ENCODE data around the gene CECR2.
A peak's percentile ranks its signal among the peaks of the same experiment; 100 is the strongest.

CECR2 gene

GRCh38 chr22:17368554-17369438 lies 464 bp upstream of the CECR2 start:
- DNase-seq: peak; percentile 37

- DNase-seq: no peak
Observed at GRCh38 chr22:17370026-17370765, 936 bp downstream of the CECR2 start.

GRCh38 chr22:17370766-17371432 lies 1.6 kb downstream of the CECR2 start:
- no peak for DNase-seq

GRCh38 chr22:17371448-17371847 lies 2.2 kb downstream of the CECR2 start:
- no peak for DNase-seq

GRCh38 chr22:17373855-17374254 lies 4.6 kb downstream of the CECR2 start:
- no peak for DNase-seq

GRCh38 chr22:17375914-17376614 lies 6.8 kb downstream of the CECR2 start:
- DNase-seq: no peak

- DNase-seq: no peak
Observed at GRCh38 chr22:17376950-17377349, 7.7 kb downstream of the CECR2 start.

GRCh38 chr22:17379944-17380343 lies 10.7 kb downstream of the CECR2 start:
- no peak for DNase-seq

GRCh38 chr22:17380359-17381087 lies 11.3 kb downstream of the CECR2 start:
- no peak for DNase-seq

GRCh38 chr22:17381192-17381913 lies 12.1 kb downstream of the CECR2 start:
- DNase-seq: no peak

GRCh38 chr22:17384612-17385330 lies 15.5 kb downstream of the CECR2 start:
- no peak for DNase-seq

GRCh38 chr22:17387356-17387755 lies 18.1 kb downstream of the CECR2 start:
- no peak for DNase-seq

GRCh38 chr22:17388235-17388634 lies 19.0 kb downstream of the CECR2 start:
- DNase-seq: no peak

GRCh38 chr22:17390087-17390486 lies 20.8 kb downstream of the CECR2 start:
- DNase-seq: no peak

GRCh38 chr22:17396516-17396915 lies 27.3 kb downstream of the CECR2 start:
- DNase-seq: no peak

GRCh38 chr22:17397756-17398547 lies 28.7 kb downstream of the CECR2 start:
- DNase-seq: no peak

- no peak for DNase-seq
Observed at GRCh38 chr22:17400305-17400704, 31.0 kb downstream of the CECR2 start.

- no peak for DNase-seq
Observed at GRCh38 chr22:17401728-17402127, 32.5 kb downstream of the CECR2 start.

GRCh38 chr22:17402293-17402692 lies 33.0 kb downstream of the CECR2 start:
- no peak for DNase-seq

- DNase-seq: no peak
Observed at GRCh38 chr22:17403906-17404305, 34.6 kb downstream of the CECR2 start.
